Effector CD8-positive, alpha-beta T cell (primary cell): ENCODE data around the gene PRRT2.
A peak's percentile ranks its signal among the peaks of the same experiment; 100 is the strongest.
"Not testable (repeated sequence)": the region's sequence is repeated elsewhere in the genome, so short reads cannot be mapped to it uniquely, and the experiment has no call there.

Experiments used
- DNase-seq: peaks from one replicate; lab custom pipeline; 2025; lab: John Stamatoyannopoulos, UW

PRRT2 gene

GRCh38 chr16:29833219-29833618 is 21.2 kb downstream of the PRRT2 start:
- not testable (repeated sequence) for DNase-seq

GRCh38 chr16:29834079-29834478 is 22.1 kb downstream of the PRRT2 start:
- DNase-seq: no peak

- DNase-seq: no peak
Measured at GRCh38 chr16:29835926-29836325, 23.9 kb downstream of the PRRT2 start.

- no peak for DNase-seq
Measured at GRCh38 chr16:29836623-29837022, 24.6 kb downstream of the PRRT2 start.

- DNase-seq: no peak
Measured at GRCh38 chr16:29837841-29838240, 25.8 kb downstream of the PRRT2 start.

- DNase-seq: no peak
Measured at GRCh38 chr16:29839822-29840221, 27.8 kb downstream of the PRRT2 start.

GRCh38 chr16:29840240-29840639 is 28.2 kb downstream of the PRRT2 start:
- no peak for DNase-seq

GRCh38 chr16:29841631-29842030 is 29.6 kb downstream of the PRRT2 start:
- no peak for DNase-seq

- no peak for DNase-seq
Measured at GRCh38 chr16:29842732-29843346, 30.8 kb downstream of the PRRT2 start.

GRCh38 chr16:29843931-29844330 is 31.9 kb downstream of the PRRT2 start:
- DNase-seq: no peak

- DNase-seq: no peak
Measured at GRCh38 chr16:29844575-29845331, 32.8 kb downstream of the PRRT2 start.

- no peak for DNase-seq
Measured at GRCh38 chr16:29845656-29846055, 33.7 kb downstream of the PRRT2 start.

GRCh38 chr16:29848420-29849297 is 36.7 kb downstream of the PRRT2 start:
- DNase-seq: peak; percentile 69

GRCh38 chr16:29849505-29849904 is 37.5 kb downstream of the PRRT2 start:
- no peak for DNase-seq

GRCh38 chr16:29850998-29851397 is 39.0 kb downstream of the PRRT2 start:
- DNase-seq: no peak

GRCh38 chr16:29852654-29853053 is 40.7 kb downstream of the PRRT2 start:
- DNase-seq: no peak

- DNase-seq: no peak
Measured at GRCh38 chr16:29854520-29855100, 42.6 kb downstream of the PRRT2 start.

GRCh38 chr16:29857133-29857760 is 45.3 kb downstream of the PRRT2 start:
- no peak for DNase-seq

- DNase-seq: no peak
Measured at GRCh38 chr16:29858149-29858849, 46.3 kb downstream of the PRRT2 start.

GRCh38 chr16:29858974-29859373 is 47.0 kb downstream of the PRRT2 start:
- DNase-seq: no peak

- no peak for DNase-seq
Measured at GRCh38 chr16:29860218-29860617, 48.2 kb downstream of the PRRT2 start.
